ENCODE measurements around the gene PPIG. TPM values are rescaled to one million over a fixed set of nuclear protein-coding genes. Genes with fewer than 3 reads are reported as not detected.

Gene PPIG
- 10 to 100 TPM; 55.9 to 59.0 TPM for total RNA-seq

GRCh38 chr2:169584005-169584877 is at the start of gene PPIG:
Gene PPIG, plus strand, starts transcription at chr2:169584351. Its CDS starts 19,691 bp downstream, at chr2:169604042.

GRCh38 chr2:169573160-169573973 is 10.8 kb upstream of the PPIG start, which contains the start of gene FASTKD1:
Gene FASTKD1, minus strand, starts transcription at chr2:169573865. Its CDS starts 1,836 bp downstream, at chr2:169572029.

Other genes starting within 250 kb of the PPIG start
- gene LRP2, start 221.8 kb upstream of the PPIG start, total RNA-seq: under 1 TPM in 1 of 2 experiments, not detected in 1; 0.02 TPM
- 1 to 10 TPM; 1.1 to 1.4 TPM for gene BBS5, start 104.9 kb upstream of the PPIG start, total RNA-seq
- gene KLHL41, start 74.6 kb upstream of the PPIG start, total RNA-seq: not detected
- gene FASTKD1, start 10.5 kb upstream of the PPIG start, total RNA-seq: 10 to 100 TPM; 35.4 to 37.9 TPM
- not detected for gene CFAP210, start 110.1 kb downstream of the PPIG start, total RNA-seq
- gene PHOSPHO2, start 110.1 kb downstream of the PPIG start, total RNA-seq: 1 to 10 TPM; 2.5 to 3.5 TPM
- 1 to 10 TPM; 2.6 to 2.9 TPM for gene KLHL23, start 149.5 kb downstream of the PPIG start, total RNA-seq
- gene SSB, start 214.5 kb downstream of the PPIG start, total RNA-seq: 10 to 100 TPM; 66.8 to 72.0 TPM
- 10 to 100 TPM; 50.5 to 55.7 TPM for gene METTL5, start 240.6 kb downstream of the PPIG start, total RNA-seq
- 10 to 100 TPM; 21.9 to 22.2 TPM for gene UBR3, start 243.1 kb downstream of the PPIG start, total RNA-seq